Bronchial epithelial cell (primary cell): ENCODE results near the gene GNG7. TPM values are rescaled to one million over a fixed set of nuclear protein-coding genes. Genes with fewer than 3 reads are reported as not detected.
"Not testable (repeated sequence)": the region's sequence is repeated elsewhere in the genome, so short reads cannot be mapped to it uniquely, and the experiment has no call there.

Experiments
- DNase-seq: peaks from one replicate; pipeline ENCODE4 v3.0.0-alpha.2; 2010; ENCODE audit warnings: low read depth
- FAIRE-seq: peaks from 2 replicates; lab custom pipeline; 2011; peaks lifted over from hg19 to GRCh38; lab: Jason Lieb, UNC
- H3K27me3 ChIP-seq: 2 replicates; pipeline ENCODE4 v1.5.1; 2011; ENCODE audit warnings: low read length; ENCODE audit not compliant: control insufficient read depth, insufficient read depth
- H3K36me3 ChIP-seq: 2 replicates; pipeline ENCODE4 v1.5.1; 2011; ENCODE audit warnings: low read length; ENCODE audit not compliant: control insufficient read depth, insufficient read depth
- H3K4me3 ChIP-seq: 2 replicates; pipeline ENCODE4 v1.5.1; 2011; ENCODE audit warnings: mild to moderate bottlenecking, low read depth, low read length, control low read depth
- total RNA-seq: library from RNA; depleted of rRNA; stranded (reverse); fragments of >200 nt; gene quantifications from 2 replicates; pipeline ENCODE4 v1.2.1, GENCODE V29; 2014
- TF ChIP-seq, protein P1 (sequence below): IDR thresholded peaks from 2 replicates; pipeline ENCODE4 v1.5.1; 2011; ENCODE audit warnings: mild to moderate bottlenecking, moderate library complexity, low read length, control low read depth, inconsistent platforms; ENCODE audit not compliant: insufficient read depth, severe bottlenecking

The GNG7 gene
- total RNA-seq, 1 donor from 2014 or later = under 0.01 TPM

- TF ChIP-seq, protein P1, sequence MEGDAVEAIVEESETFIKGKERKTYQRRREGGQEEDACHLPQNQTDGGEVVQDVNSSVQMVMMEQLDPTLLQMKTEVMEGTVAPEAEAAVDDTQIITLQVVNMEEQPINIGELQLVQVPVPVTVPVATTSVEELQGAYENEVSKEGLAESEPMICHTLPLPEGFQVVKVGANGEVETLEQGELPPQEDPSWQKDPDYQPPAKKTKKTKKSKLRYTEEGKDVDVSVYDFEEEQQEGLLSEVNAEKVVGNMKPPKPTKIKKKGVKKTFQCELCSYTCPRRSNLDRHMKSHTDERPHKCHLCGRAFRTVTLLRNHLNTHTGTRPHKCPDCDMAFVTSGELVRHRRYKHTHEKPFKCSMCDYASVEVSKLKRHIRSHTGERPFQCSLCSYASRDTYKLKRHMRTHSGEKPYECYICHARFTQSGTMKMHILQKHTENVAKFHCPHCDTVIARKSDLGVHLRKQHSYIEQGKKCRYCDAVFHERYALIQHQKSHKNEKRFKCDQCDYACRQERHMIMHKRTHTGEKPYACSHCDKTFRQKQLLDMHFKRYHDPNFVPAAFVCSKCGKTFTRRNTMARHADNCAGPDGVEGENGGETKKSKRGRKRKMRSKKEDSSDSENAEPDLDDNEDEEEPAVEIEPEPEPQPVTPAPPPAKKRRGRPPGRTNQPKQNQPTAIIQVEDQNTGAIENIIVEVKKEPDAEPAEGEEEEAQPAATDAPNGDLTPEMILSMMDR = no peak
- no peaks in the 10 kb centered on the region for H3K27me3 ChIP-seq
- H3K36me3 ChIP-seq = no peaks in the 10 kb centered on the region
- FAIRE-seq = no peak
- H3K4me3 ChIP-seq = peak overlapping the region; percentile 42
- peak; percentile 37 for DNase-seq
These were observed 207.3 kb downstream of the GNG7 start for GRCh38 chr19:2495130-2495641.

GRCh38 chr19:2494447-2495129, 207.9 kb downstream of the GNG7 start:
- FAIRE-seq = no peak

DNA sequence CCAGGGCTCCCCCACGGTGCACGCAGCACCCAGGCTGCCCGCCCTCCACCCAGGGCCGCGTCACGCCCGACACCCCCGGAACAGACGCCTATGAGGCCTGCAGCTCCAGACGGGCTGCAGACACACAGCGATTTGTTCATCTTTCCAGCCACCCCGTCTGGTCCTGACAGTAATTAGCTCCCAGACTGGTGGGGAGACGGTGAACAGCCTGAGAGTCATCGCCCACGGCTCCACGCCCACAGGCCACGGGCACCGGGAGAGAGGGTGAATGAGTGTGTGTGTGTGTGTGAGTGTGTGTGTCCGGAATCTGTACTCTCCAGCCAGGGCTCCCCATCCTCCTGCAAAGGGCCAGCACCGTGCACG, 208.4 kb downstream of the GNG7 start:
- Histone ChIP-seq H3K27me3 (peaks cover 3% of the 10 kb centered on the region), H3K36me3 (no peaks in the 10 kb centered on the region), H3K4me3 (no peak overlapping the region)
- DNase-seq = no peak
- no peak for FAIRE-seq
- TF ChIP-seq, protein P1 = no peak

More at GRCh38 chr19:2494447-2495129, 207.9 kb downstream of the GNG7 start:
- Histone ChIP-seq H3K36me3 (no peaks in the 10 kb centered on the region), H3K4me3 (peak overlapping the region; percentile 42), H3K27me3 (peaks cover under 1% of the 10 kb centered on the region)
- DNase-seq = no peak
- TF ChIP-seq, protein P1 = no peak

DNA sequence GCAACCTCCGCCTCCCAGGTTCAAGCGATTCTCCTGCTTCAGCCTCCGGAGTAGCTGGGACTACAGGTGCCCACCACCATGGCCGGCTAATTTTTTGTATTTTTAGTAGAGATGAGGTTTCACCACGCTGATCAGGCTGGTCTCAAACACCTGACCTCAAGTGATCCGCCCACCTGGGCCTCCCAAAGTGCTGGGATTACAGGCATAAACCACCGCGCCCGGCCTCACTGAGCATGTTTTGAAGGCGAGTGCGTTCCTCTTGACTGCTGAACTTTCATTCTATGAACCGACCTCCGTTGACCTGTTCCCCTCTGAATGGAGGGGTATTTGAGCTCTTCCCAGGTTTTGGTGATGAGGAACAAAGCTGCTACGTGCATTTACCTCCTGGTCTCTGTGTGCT, 209.0 kb downstream of the GNG7 start:
- H3K4me3 ChIP-seq, DNase-seq, H3K36me3 ChIP-seq, FAIRE-seq, H3K27me3 ChIP-seq: not testable (repeated sequence)

DNA sequence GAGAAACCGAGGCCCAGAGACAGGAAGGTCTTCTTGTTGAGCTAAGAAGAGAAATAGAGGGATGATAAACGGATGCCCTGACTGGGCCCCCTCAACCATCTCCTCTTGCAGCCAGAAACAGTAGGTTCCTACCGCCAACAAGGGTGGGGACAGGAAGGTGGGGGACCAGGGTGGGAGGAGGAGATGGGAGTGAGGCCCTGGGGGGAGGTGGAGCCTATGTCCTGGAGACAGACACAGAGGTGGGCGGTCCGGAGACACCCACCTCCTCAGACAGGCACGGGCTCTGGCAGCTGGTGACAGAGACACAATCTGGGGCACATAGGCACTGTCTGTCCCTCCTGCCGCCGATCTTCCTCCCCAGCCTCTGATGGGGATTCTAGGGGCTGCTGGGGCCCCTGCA, 209.6 kb downstream of the GNG7 start:
- FAIRE-seq = no peak
- Histone ChIP-seq H3K27me3 (peaks cover 3% of the 10 kb centered on the region), H3K4me3 (no peak overlapping the region), H3K36me3 (no peaks in the 10 kb centered on the region)
- no peak for DNase-seq
- TF ChIP-seq, protein P1 = no peak

- FAIRE-seq = peak; percentile 95
- peaks cover 3% of the 10 kb centered on the region for H3K27me3 ChIP-seq
- H3K4me3 ChIP-seq = no peak overlapping the region
- H3K36me3 ChIP-seq = no peaks in the 10 kb centered on the region
- TF ChIP-seq, protein P1 = no peak
- peak; percentile 82 for DNase-seq
These were observed 211.2 kb downstream of the GNG7 start for GRCh38 chr19:2491130-2491801.
